K562 (cell line): ENCODE measurements around the gene GDF11. TPM values are rescaled to one million over a fixed set of nuclear protein-coding genes. Genes with fewer than 3 reads are reported as not detected.
A peak's percentile ranks its signal among the peaks of the same experiment; 100 is the strongest.

Experiments
- ELF4 ChIP-seq: fragments of 450-650 bp; formaldehyde crosslinking; IDR thresholded peaks from 2 replicates; pipeline ENCODE4 v1.4.0; 2022; ENCODE audit warnings: missing genetic modification characterization
- MLLT1 ChIP-seq, 2 experiments: fragments of 450-650 bp; IDR thresholded peaks; 2 replicates each; pipeline ENCODE4 v1.6.1; 2016
- SMARCA4 ChIP-seq: fragments of 450-650 bp; IDR thresholded peaks from 2 replicates; pipeline ENCODE4 v1.6.1; 2016
- TBL1XR1 ChIP-seq, 2 experiments: IDR thresholded peaks; 2 replicates each; pipeline ENCODE4 v1.6.1; 2012; ENCODE audit warnings: improper control_type of control experiment in 2 of 2, low read length in 2 of 2, mild to moderate bottlenecking in 1 of 2
- ZBTB40 ChIP-seq, 2 experiments: fragments of 450-650 bp in 1 of 2; sonication (generic) in 1 of 2; formaldehyde crosslinking in 1 of 2; IDR thresholded peaks; 2 replicates each; pipeline versions ENCODE4 v1.7.1 to v1.9.0; 2016 to 2022; ENCODE audit warnings: inconsistent platforms in 1 of 2, mild to moderate bottlenecking in 1 of 2, missing genetic modification reagents in 1 of 2
- ZNF263 ChIP-seq: sonication (generic); formaldehyde crosslinking; IDR thresholded peaks from 2 replicates; pipeline ENCODE4 v1.8.0; 2022; ENCODE audit warnings: mild to moderate bottlenecking, missing genetic modification reagents, borderline replicate concordance
- polyA plus RNA-seq, 8 experiments: library from polyadenylated mRNA; depleted of rRNA in 4 of 8; stranded (reverse) in 5 of 8; unstranded in 3 of 8; fragments of >200 nt; fragmentation: Nextera tagmentation in 2 of 8; fragmentation: Illumina TruSeq in 1 of 8; extraction: Ambion mirVana in 2 of 8; extraction: Trizol in 1 of 8; gene quantifications; 2 replicates each; pipeline versions ENCODE4 v1.2.1 to v1.2.3, GENCODE V29; 2011 to 2014; ENCODE audit warnings: inconsistent platforms in 1 of 8, missing spikeins in 1 of 8
- total RNA-seq, 7 experiments: library from RNA; depleted of rRNA in 6 of 7; stranded (reverse); fragments of >200 nt in 6 of 7; fragmentation: Illumina TruSeq in 2 of 7; extraction: Trizol in 2 of 7; gene quantifications; 2 replicates each; pipeline versions ENCODE4 v1.2.1 to v1.2.3, GENCODE V29; 2011 to 2021; ENCODE audit warnings: low replicate concordance in 1 of 7
- TF ChIP-seq, protein P1 (sequence below): fragments of 450-650 bp; IDR thresholded peaks from 2 replicates; pipeline ENCODE4 v1.7.1; 2018; ENCODE audit warnings: mild to moderate bottlenecking, low read depth; ENCODE audit not compliant: partially characterized antibody

Gene GDF11
- total and polyA plus RNA-seq, 9 of the 15 experiments (the other 6 are each of a cell fraction or from before 2014, with no cell fraction given), result 1.4 to 15.7 (median 4.8) TPM

GRCh38 chr12:55746174-55746912 lies 3.4 kb downstream of the GDF11 start (continued):
- TF ChIP-seq, protein P1, sequence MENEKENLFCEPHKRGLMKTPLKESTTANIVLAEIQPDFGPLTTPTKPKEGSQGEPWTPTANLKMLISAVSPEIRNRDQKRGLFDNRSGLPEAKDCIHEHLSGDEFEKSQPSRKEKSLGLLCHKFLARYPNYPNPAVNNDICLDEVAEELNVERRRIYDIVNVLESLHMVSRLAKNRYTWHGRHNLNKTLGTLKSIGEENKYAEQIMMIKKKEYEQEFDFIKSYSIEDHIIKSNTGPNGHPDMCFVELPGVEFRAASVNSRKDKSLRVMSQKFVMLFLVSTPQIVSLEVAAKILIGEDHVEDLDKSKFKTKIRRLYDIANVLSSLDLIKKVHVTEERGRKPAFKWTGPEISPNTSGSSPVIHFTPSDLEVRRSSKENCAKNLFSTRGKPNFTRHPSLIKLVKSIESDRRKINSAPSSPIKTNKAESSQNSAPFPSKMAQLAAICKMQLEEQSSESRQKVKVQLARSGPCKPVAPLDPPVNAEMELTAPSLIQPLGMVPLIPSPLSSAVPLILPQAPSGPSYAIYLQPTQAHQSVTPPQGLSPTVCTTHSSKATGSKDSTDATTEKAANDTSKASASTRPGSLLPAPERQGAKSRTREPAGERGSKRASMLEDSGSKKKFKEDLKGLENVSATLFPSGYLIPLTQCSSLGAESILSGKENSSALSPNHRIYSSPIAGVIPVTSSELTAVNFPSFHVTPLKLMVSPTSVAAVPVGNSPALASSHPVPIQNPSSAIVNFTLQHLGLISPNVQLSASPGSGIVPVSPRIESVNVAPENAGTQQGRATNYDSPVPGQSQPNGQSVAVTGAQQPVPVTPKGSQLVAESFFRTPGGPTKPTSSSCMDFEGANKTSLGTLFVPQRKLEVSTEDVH, result peak; percentile 15
- peak in 1 of 2 experiments; percentile 65; a peak in 2 of 4 replicates for TF ChIP-seq MLLT1 (IDR thresholded peaks at IDR 0.05)
- no peak for TF ChIP-seq ZNF263 (CRISPR knock-in tag)
- 0 out of 2 replicates have a peak, but pooled peaks have one; percentile 31 for TF ChIP-seq ELF4 (CRISPR knock-in tag)
- 0 out of 2 replicates have a peak, but pooled peaks have one; percentile 22 for TF ChIP-seq SMARCA4
- TF ChIP-seq TBL1XR1 (IDR thresholded peaks at IDR 0.05; ENCODE audit: low read length in 2 of 2), result no peak
- TF ChIP-seq ZBTB40 (IDR thresholded peaks at IDR 0.05), result peak; percentile 30; the same call in 1 of the 2 replicates
- no peak for TF ChIP-seq ZBTB40 (CRISPR knock-in tag; IDR thresholded peaks at IDR 0.05)
